K562 treated with DMSO at 1 percent for 48 hours (cell line): ENCODE results near the gene TMEM179B. TPM values are rescaled to one million over a fixed set of nuclear protein-coding genes. Genes with fewer than 3 reads are reported as not detected.

Source experiments
- total RNA-seq: library from RNA; unstranded; fragments of 300-600 nt; gene quantifications from 2 replicates; pipeline ENCODE4 v1.2.3, GENCODE V29; 2022; ENCODE audit warnings: low replicate concordance; ENCODE audit errors: extremely low read depth

The TMEM179B gene, protein sequence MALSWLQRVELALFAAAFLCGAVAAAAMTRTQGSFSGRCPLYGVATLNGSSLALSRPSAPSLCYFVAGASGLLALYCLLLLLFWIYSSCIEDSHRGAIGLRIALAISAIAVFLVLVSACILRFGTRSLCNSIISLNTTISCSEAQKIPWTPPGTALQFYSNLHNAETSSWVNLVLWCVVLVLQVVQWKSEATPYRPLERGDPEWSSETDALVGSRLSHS
- not detected in 2 replicates for total RNA-seq

GRCh38 chr11:62787005-62787759, at the start of gene TMEM179B:
TMEM179B (plus strand) TSS chr11:62787402; CDS start chr11:62787432, 30 bp downstream.

GRCh38 chr11:62753736-62754603, 33.2 kb upstream of the TMEM179B start, which contains the start of gene ZBTB3:
ZBTB3 (minus strand) TSS chr11:62754160; CDS start chr11:62753664, 496 bp downstream.

DNA sequence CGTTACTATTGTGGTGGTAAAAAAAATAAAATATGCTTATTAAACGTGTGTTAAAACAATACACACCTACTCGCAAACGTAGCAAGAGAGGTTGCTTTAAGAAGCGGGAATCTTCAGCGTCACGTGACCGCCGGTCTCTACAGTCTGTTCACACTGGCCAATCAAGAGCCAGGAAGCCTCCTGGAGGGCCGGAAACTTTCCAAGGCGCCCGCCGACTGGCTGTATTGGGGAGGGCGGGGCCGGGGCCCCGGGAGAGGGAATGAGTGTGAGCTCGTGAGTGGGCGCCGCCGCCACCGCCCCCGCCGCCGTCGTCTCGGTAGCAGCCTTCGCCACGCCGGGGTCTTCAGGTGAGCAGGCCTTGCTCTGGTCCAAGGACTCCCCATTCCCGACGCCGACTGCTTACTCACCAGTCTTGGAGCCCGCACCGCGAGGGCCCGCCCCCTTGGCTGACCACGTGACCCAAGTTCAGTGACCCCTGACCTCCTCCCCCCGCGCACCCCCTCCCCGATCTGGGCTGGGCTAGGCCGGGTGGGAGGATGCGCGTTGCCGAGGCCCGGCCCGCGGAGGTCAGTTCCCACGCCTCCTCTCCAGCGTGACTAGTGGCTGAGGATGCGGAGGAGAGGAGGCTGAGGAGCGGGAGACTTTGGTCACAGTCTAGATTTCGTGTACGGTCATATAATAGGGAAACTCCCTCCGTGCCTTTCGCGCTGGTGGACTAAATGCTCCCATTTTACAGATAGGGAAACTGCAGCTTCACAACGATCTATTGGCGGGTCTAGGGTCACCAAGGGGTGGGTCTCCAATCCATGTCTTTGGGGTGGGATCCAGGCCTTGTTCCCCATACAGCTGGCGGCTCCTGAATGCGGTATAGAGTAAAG, 15.8 kb upstream of the TMEM179B start, which contains the start of gene TAF6L:
TSS of gene TAF6L (plus strand) at position 253 of the 878 bp plus-strand sequence. CDS start 4,388 bp downstream, outside the sequence.

GRCh38 chr11:62791501-62792201, 4.4 kb downstream of the TMEM179B start, which contains the start of gene TMEM223:
TMEM223 (minus strand) TSS chr11:62792006; CDS start chr11:62791994, 12 bp downstream.

DNA sequence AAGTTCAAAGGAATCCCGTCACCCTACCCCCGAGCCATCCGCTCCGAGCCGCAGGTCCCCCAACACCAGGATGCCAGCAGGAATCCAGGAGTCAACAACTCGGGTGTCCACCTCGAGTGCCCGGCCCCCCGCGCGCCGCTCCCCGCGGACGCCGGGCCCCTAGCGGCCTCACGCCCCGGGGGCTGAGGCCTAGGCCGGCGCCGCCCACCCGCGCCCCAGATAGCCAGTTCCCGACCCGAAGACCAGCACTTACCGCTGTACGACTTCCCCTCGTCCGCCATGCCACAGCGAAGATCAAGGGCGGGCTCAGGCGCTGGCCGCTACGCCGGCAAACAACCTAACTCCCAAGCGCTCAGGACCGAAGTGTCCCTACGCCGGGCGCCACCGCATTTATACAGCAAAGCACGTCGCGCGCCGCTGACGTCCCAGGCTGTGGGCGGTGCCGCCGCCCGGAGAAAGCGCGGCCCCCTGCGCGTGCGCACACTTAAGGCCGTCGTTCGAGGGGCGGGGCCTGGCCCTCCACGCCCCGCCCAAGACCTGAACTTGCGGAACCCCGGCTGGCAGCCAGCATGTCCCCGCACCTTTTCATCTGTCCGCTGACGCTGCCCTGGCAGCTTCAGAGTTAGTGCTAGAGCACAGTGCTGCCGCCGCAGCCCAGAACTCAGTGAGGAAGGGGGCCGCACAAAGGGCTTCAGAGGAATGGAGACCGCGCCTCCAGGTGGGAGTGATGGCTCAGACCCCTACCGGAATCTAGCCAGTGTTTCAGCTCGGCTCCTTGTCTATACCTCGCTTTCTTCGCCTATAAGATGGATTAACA, 18.1 kb downstream of the TMEM179B start, which contains the start of gene NXF1:
TSS of gene NXF1 (minus strand) at position 365 of the 817 bp plus-strand sequence. CDS start at position 281, 84 bp downstream.

DNA sequence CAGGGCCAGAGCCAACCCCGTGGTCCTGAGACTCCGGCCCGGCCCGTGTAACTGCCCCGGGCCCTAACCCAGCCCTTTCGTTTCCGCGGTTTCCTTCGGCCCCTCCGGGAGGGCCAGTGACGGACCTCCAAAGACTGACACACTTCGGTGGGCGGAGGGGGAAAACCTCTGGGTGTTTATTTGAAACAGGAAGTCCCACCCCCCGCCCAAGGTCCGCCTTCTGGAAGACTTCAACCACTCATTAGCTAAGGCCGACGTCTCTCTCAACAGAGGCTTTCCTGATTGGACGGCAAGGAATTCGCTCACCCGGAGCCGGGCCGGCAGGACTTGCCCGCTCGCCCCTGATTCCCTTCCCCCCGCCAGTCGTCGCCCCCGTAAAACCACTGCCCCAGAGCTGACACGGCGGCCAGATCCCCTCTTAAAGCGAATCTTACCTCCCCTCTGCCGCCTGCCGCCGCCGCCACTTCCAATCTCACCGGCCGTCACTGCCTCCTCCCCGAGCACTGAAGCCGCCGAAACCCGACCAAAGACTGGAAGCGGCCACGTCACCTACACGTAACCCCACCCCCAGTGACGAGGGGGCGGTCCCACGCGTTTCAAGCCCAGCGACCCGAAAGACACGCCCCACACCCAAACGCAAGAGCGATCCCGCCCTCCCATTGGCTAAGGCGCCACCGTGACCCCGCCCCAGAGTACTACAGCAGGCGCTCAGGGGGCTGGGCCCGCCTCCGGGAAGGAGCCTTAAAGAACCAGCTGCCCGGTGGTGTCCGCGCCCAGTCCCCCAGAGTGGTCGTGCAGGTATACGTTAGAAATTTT, 44.5 kb downstream of the TMEM179B start, which contains the start of gene STX5:
TSS of gene STX5 (minus strand) at position 532 of the 816 bp plus-strand sequence. CDS start 808 bp downstream, outside the sequence.

DNA sequence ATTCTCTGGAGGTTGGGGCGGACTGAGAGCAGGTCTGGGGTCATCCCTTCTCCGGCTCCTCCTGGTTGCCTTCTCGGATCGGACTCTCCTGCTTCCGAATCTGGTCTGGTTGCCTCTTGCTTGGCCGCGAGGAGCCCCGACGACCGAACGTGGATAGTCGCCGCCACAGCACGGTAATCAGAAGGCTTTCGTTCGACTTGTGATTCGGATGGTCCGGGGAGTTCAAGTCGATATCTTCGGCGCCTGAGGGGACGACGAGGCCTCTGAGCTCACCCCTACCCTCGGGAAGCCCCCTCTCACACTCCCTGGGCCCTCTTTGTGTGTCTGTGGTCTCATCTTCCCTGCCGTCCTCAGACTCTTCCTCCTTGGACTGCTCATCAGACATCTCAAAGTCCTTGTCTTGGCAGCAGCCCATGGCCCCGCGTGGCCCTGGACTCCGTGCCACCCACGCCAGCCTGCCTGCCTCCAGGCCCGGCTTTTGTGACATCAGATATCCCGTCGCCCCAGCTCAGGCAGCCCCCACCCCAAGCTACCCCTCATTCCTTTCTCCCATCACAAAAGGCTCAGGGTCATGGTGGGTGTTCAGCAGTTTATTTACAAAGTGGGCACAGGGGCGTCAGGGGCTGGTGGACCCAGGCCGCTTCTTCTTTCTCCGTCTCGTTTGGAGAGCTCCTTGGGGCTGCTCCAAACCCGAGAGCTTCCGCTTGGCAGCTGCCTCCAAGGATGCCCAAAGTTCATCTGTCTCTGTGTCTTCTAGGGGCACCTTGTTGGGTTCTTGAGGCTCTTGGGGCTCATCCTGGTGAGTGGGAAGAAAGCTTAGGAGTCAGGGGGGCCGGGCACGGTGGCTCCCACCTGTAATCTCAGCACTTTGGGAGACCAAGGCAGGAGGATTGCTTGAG, 45.4 kb downstream of the TMEM179B start, which contains the start of gene TEX54:
TSS of gene TEX54 (minus strand) at position 506 of the 899 bp plus-strand sequence.

GRCh38 chr11:62839050-62839945, 52.1 kb downstream of the TMEM179B start, which contains the start of gene WDR74:
WDR74 (minus strand) TSS chr11:62839590; CDS start chr11:62839570, 20 bp downstream.

Other genes starting within 250 kb of the TMEM179B start
- not detected in 2 replicates for gene AHNAK, start 240.6 kb upstream of the TMEM179B start, total RNA-seq
- 2,176 and 4,535 TPM in 2 replicates for gene EEF1G, start 213.5 kb upstream of the TMEM179B start, total RNA-seq
- not detected in 2 replicates for gene TUT1, start 195.9 kb upstream of the TMEM179B start, total RNA-seq
- gene MTA2, start 185.5 kb upstream of the TMEM179B start, total RNA-seq, result not detected in 2 replicates
- gene EML3, start 174.6 kb upstream of the TMEM179B start, total RNA-seq, result not detected in 2 replicates
- gene ROM1, start 174.1 kb upstream of the TMEM179B start, total RNA-seq, result not detected in 2 replicates
- gene B3GAT3, start 165.4 kb upstream of the TMEM179B start, total RNA-seq, result not detected in 2 replicates
- gene GANAB, start 140.8 kb upstream of the TMEM179B start, total RNA-seq, result 252 TPM in 1 of 2 replicates, not detected in the other
- gene INTS5, start 134.1 kb upstream of the TMEM179B start, total RNA-seq, result not detected in 2 replicates
- gene C11orf98, start 122.2 kb upstream of the TMEM179B start, total RNA-seq, result not detected in 2 replicates
- gene CSKMT, start 122.1 kb upstream of the TMEM179B start, total RNA-seq, result not detected in 2 replicates
- gene UQCC3, start 115.7 kb upstream of the TMEM179B start, total RNA-seq, result not detected in 2 replicates
- not detected in 2 replicates for gene LBHD1, start 115.1 kb upstream of the TMEM179B start, total RNA-seq
- 582 TPM in 1 of 2 replicates, not detected in the other for gene UBXN1, start 108.3 kb upstream of the TMEM179B start, total RNA-seq
- gene LRRN4CL, start 97.9 kb upstream of the TMEM179B start, total RNA-seq, result not detected in 2 replicates
- not detected in 2 replicates for gene BSCL2, start 80.0 kb upstream of the TMEM179B start, total RNA-seq
- gene GNG3, start 79.7 kb upstream of the TMEM179B start, total RNA-seq, result not detected in 2 replicates
- not detected in 2 replicates for gene HNRNPUL2, start 59.9 kb upstream of the TMEM179B start, total RNA-seq
- not detected in 2 replicates for gene TTC9C, start 58.9 kb upstream of the TMEM179B start, total RNA-seq
- gene ZBTB3, start 33.2 kb upstream of the TMEM179B start, total RNA-seq, result not detected in 2 replicates
- gene POLR2G, start 25.8 kb upstream of the TMEM179B start, total RNA-seq, result not detected in 2 replicates
- not detected in 2 replicates for gene TAF6L, start 16.0 kb upstream of the TMEM179B start, total RNA-seq
- gene TMEM223, start 4.6 kb downstream of the TMEM179B start, total RNA-seq, result not detected in 2 replicates
- gene NXF1, start 18.0 kb downstream of the TMEM179B start, total RNA-seq, result not detected in 2 replicates
- 493 TPM in 1 of 2 replicates, not detected in the other for gene STX5, start 44.6 kb downstream of the TMEM179B start, total RNA-seq
- not detected in 2 replicates for gene TEX54, start 45.4 kb downstream of the TMEM179B start, total RNA-seq
- gene WDR74, start 52.2 kb downstream of the TMEM179B start, total RNA-seq, result not detected in 2 replicates
- gene SLC3A2, start 93.5 kb downstream of the TMEM179B start, total RNA-seq, result 454 and 648 TPM in 2 replicates
- not detected in 2 replicates for gene CHRM1, start 134.0 kb downstream of the TMEM179B start, total RNA-seq
- not detected in 2 replicates for gene SLC22A6, start 197.6 kb downstream of the TMEM179B start, total RNA-seq
- gene SLC22A8, start 228.4 kb downstream of the TMEM179B start, total RNA-seq, result not detected in 2 replicates